ENCODE results near the gene PLEKHH3. TPM values are rescaled to one million over a fixed set of nuclear protein-coding genes. Genes with fewer than 3 reads are reported as not detected.

The PLEKHH3 gene
- total RNA-seq, 2 donors from 2014 or later: 63.0 to 105 TPM

- Histone ChIP-seq H3K36me3 (replicated peaks in 1 of 2; ENCODE audit: insufficient read depth in 1 of 2, low read depth in 2 of 2) (peaks cover 7 to 9% of the 10 kb centered on the region in 2 donors), H3K27me3 (no peaks in the 10 kb centered on the region), H3K4me3 (peak overlapping the region; percentile 97 to 98), H3K9me3 (no peaks in the 10 kb centered on the region), H3K4me1 (peaks cover 66% of the 10 kb centered on the region), H3K27ac (peak overlapping the region; percentile 91 to 97 (median 93))
- TF ChIP-seq CTCF (IDR thresholded peaks at IDR 0.05): no peak
- TF ChIP-seq POLR2A (IDR thresholded peaks at IDR 0.05): peak in 1 of 3 donors; percentile 14
- WGBS, 2 donors: 11 to 13% methylated on average over 6 to 9 of the region's 9 CpGs
- intact Hi-C loops (cut with DNase I): loop anchor here (5.0 kb wide), 1 partner anchor 63 kb away; no protein-coding TSS in a partner anchor
- ATAC-seq (no peak), DNase-seq (peak; percentile 75 to 86 (median 82))
Observed at GRCh38 chr17:42674755-42675347, 1.9 kb downstream of the PLEKHH3 start.

GRCh38 chr17:42673885-42674754, 2.7 kb downstream of the PLEKHH3 start:
- no peaks in the 10 kb centered on the region for H3K9me3 ChIP-seq
- WGBS, 2 donors: 35 to 46% methylated on average over 11 to 32 of the region's 32 CpGs
- peak overlapping the region; percentile 91 to 97 (median 93) for H3K27ac ChIP-seq
- DNase-seq: peak in 3 of 4 donors; percentile 53 to 62 (median 54)
- peaks cover 66% of the 10 kb centered on the region for H3K4me1 ChIP-seq
- intact Hi-C loops (cut with DNase I): loop anchor here (5.0 kb wide), 1 partner anchor 62 kb away; no protein-coding TSS in a partner anchor
- ATAC-seq: no peak
- peak overlapping the region; percentile 23 to 98 for H3K4me3 ChIP-seq
- H3K27me3 ChIP-seq: no peaks in the 10 kb centered on the region
- H3K36me3 ChIP-seq (replicated peaks in 1 of 2; ENCODE audit: insufficient read depth in 1 of 2, low read depth in 2 of 2): peaks cover 7 to 13% of the 10 kb centered on the region in 2 donors
- TF ChIP-seq CTCF (IDR thresholded peaks at IDR 0.05) (peak in 4 of 7 experiments; percentile 14 to 29 (median 21)), POLR2A (IDR thresholded peaks at IDR 0.05) (no peak)

GRCh38 chr17:42673266-42673884, 3.4 kb downstream of the PLEKHH3 start:
- peak overlapping the region; percentile 91 to 97 (median 93) for H3K27ac ChIP-seq
- ATAC-seq: no peak

GRCh38 chr17:42672038-42672437, 4.8 kb downstream of the PLEKHH3 start:
- no peak overlapping the region for H3K27ac ChIP-seq
- H3K4me3 ChIP-seq: no peak overlapping the region
- TF ChIP-seq POLR2A (IDR thresholded peaks at IDR 0.05) (no peak), CTCF (IDR thresholded peaks at IDR 0.05) (no peak)
- no peak for DNase-seq
- peaks cover 7 to 13% of the 10 kb centered on the region in 2 donors for H3K36me3 ChIP-seq (replicated peaks in 1 of 2; ENCODE audit: insufficient read depth in 1 of 2, low read depth in 2 of 2)
- H3K9me3 ChIP-seq: no peaks in the 10 kb centered on the region
- intact Hi-C loops (cut with DNase I): loop anchor here (5.0 kb wide), 1 partner anchor 60 kb away; no protein-coding TSS in a partner anchor
- no peak for ATAC-seq
- H3K27me3 ChIP-seq: no peaks in the 10 kb centered on the region
- peaks cover 73% of the 10 kb centered on the region for H3K4me1 ChIP-seq
- WGBS, 2 donors: 87 to 90% methylated on average over 23 to 28 of the region's 28 CpGs

More at GRCh38 chr17:42673266-42673884, 3.4 kb downstream of the PLEKHH3 start:
- peak in 3 of 4 donors; percentile 33 to 52 (median 36) for DNase-seq
- Histone ChIP-seq H3K27me3 (no peaks in the 10 kb centered on the region), H3K4me1 (peaks cover 67% of the 10 kb centered on the region), H3K9me3 (no peaks in the 10 kb centered on the region), H3K36me3 (replicated peaks in 1 of 2; ENCODE audit: insufficient read depth in 1 of 2, low read depth in 2 of 2) (peaks cover 7 to 13% of the 10 kb centered on the region in 2 donors), H3K4me3 (peak overlapping the region in 1 of 2 donors; percentile 23)
- WGBS, 2 donors: 72% methylated on average over 30 of the region's 30 CpGs; no CpG with 5 or more reads in 1 of the 2 donors
- TF ChIP-seq POLR2A (IDR thresholded peaks at IDR 0.05): no peak
- TF ChIP-seq CTCF (IDR thresholded peaks at IDR 0.05): no peak
- intact Hi-C loops (cut with DNase I): loop anchor here (5.0 kb wide), 1 partner anchor 61 kb away; no protein-coding TSS in a partner anchor

Measured in body of pancreas (tissue), 4 donors.